ENCODE results near the gene TIAL1. TPM values are rescaled to one million over a fixed set of nuclear protein-coding genes. Genes with fewer than 3 reads are reported as not detected.

TIAL1 gene
- total and polyA plus RNA-seq, 5 donors from 2014 or later: 9.2 to 205 (median 12.4) TPM

GRCh38 chr10:119539359-119539825 is 57.4 kb downstream of the TIAL1 start:
- Histone ChIP-seq H3K36me3 (ENCODE audit: control insufficient read depth, insufficient read depth, low read length) (no peaks in the 10 kb centered on the region), H3K27ac (ENCODE audit: insufficient read depth, low read length, poor library complexity, severe bottlenecking) (peak overlapping the region; percentile 67), H3K4me3 (ENCODE audit: low read depth, low read length) (peak overlapping the region; percentile 65), H3K27me3 (ENCODE audit: control insufficient read depth, insufficient read depth, low read length) (no peaks in the 10 kb centered on the region), H3K4me1 (ENCODE audit: control insufficient read depth, insufficient read depth, low read length, poor library complexity, severe bottlenecking) (peaks cover 69% of the 10 kb centered on the region), H3K9me3 (ENCODE audit: control insufficient read depth in 2 of 2, low read length in 2 of 2) (no peaks in the 10 kb centered on the region)
- ATAC-seq (ENCODE audit: low read depth in 2 of 2): no peak
- no peak for DNase-seq
- Mint-ChIP-seq H3K9me3 (no peaks in the 10 kb centered on the region), H3K36me3 (peaks cover 12% of the 10 kb centered on the region), H3K27me3 (peaks cover 10% of the 10 kb centered on the region), H3K4me3 (peak overlapping the region; percentile 86 to 96 (median 92)), H3K4me1 (peaks cover 32 to 70% (median 51%) of the 10 kb centered on the region in 4 donors), H3K27ac (peak overlapping the region; percentile 95 to 98 (median 97))

- Mint-ChIP-seq H3K9me3 (no peaks in the 10 kb centered on the region), H3K27ac (peak overlapping the region; percentile 95 to 98 (median 97)), H3K27me3 (peaks cover 9% of the 10 kb centered on the region), H3K4me1 (peaks cover 32 to 68% (median 51%) of the 10 kb centered on the region in 4 donors), H3K36me3 (peaks cover 12% of the 10 kb centered on the region), H3K4me3 (peak overlapping the region; percentile 86 to 96 (median 92))
- peak in 2 of 3 donors; percentile 25 to 59 for DNase-seq
- Histone ChIP-seq H3K36me3 (ENCODE audit: control insufficient read depth, insufficient read depth, low read length) (no peaks in the 10 kb centered on the region), H3K27ac (ENCODE audit: insufficient read depth, low read length, poor library complexity, severe bottlenecking) (peak overlapping the region; percentile 67), H3K4me1 (ENCODE audit: control insufficient read depth, insufficient read depth, low read length, poor library complexity, severe bottlenecking) (peaks cover 69% of the 10 kb centered on the region), H3K4me3 (ENCODE audit: low read depth, low read length) (peak overlapping the region; percentile 65), H3K9me3 (ENCODE audit: control insufficient read depth in 2 of 2, low read length in 2 of 2) (no peaks in the 10 kb centered on the region), H3K27me3 (ENCODE audit: control insufficient read depth, insufficient read depth, low read length) (no peaks in the 10 kb centered on the region)
- no peak for ATAC-seq (ENCODE audit: low read depth in 2 of 2)
Measured at GRCh38 chr10:119538632-119539358, 58.0 kb downstream of the TIAL1 start.

GRCh38 chr10:119537953-119538630 is 58.7 kb downstream of the TIAL1 start:
- H3K9me3 Mint-ChIP-seq: no peaks in the 10 kb centered on the region
- peaks cover 4% of the 10 kb centered on the region for H3K27me3 Mint-ChIP-seq
- Histone ChIP-seq H3K4me3 (ENCODE audit: low read depth, low read length) (peak overlapping the region; percentile 65), H3K27me3 (ENCODE audit: control insufficient read depth, insufficient read depth, low read length) (no peaks in the 10 kb centered on the region), H3K9me3 (ENCODE audit: control insufficient read depth in 2 of 2, low read length in 2 of 2) (no peaks in the 10 kb centered on the region), H3K36me3 (ENCODE audit: control insufficient read depth, insufficient read depth, low read length) (no peaks in the 10 kb centered on the region), H3K4me1 (ENCODE audit: control insufficient read depth, insufficient read depth, low read length, poor library complexity, severe bottlenecking) (peaks cover 62% of the 10 kb centered on the region), H3K27ac (ENCODE audit: insufficient read depth, low read length, poor library complexity, severe bottlenecking) (peak overlapping the region; percentile 67)
- ATAC-seq (ENCODE audit: low read depth in 2 of 2): no peak
- DNase-seq: no peak
- peak overlapping the region; percentile 86 to 96 (median 92) for H3K4me3 Mint-ChIP-seq
- peak overlapping the region; percentile 95 to 98 (median 97) for H3K27ac Mint-ChIP-seq
- H3K36me3 Mint-ChIP-seq: peaks cover 12% of the 10 kb centered on the region
- peaks cover 32 to 70% (median 56%) of the 10 kb centered on the region in 4 donors for H3K4me1 Mint-ChIP-seq

- H3K27ac Mint-ChIP-seq: peak overlapping the region; percentile 76 to 95 (median 77)
- H3K9me3 ChIP-seq (ENCODE audit: control insufficient read depth in 2 of 2, low read length in 2 of 2): no peaks in the 10 kb centered on the region
- peaks cover 17% of the 10 kb centered on the region for H3K36me3 Mint-ChIP-seq
Measured at GRCh38 chr10:119536508-119537025, 60.2 kb downstream of the TIAL1 start.

GRCh38 chr10:119535837-119536507 is 60.8 kb downstream of the TIAL1 start:
- no peaks in the 10 kb centered on the region for H3K27me3 ChIP-seq (ENCODE audit: control insufficient read depth, insufficient read depth, low read length)
- ATAC-seq (ENCODE audit: low read depth in 2 of 2) (no peak), DNase-seq (no peak)
- Mint-ChIP-seq H3K36me3 (peaks cover 17% of the 10 kb centered on the region), H3K4me1 (peaks cover 27 to 82% (median 67%) of the 10 kb centered on the region in 4 donors), H3K27me3 (no peaks in the 10 kb centered on the region), H3K9me3 (no peaks in the 10 kb centered on the region), H3K4me3 (peak overlapping the region in 3 of 4 donors; percentile 31 to 76 (median 58)), H3K27ac (peak overlapping the region; percentile 62 to 95 (median 77))
- H3K4me3 ChIP-seq (ENCODE audit: low read depth, low read length): peak overlapping the region; percentile 37
- H3K4me1 ChIP-seq (ENCODE audit: control insufficient read depth, insufficient read depth, low read length, poor library complexity, severe bottlenecking): peaks cover 64% of the 10 kb centered on the region
- H3K9me3 ChIP-seq (ENCODE audit: control insufficient read depth in 2 of 2, low read length in 2 of 2): no peaks in the 10 kb centered on the region
- H3K36me3 ChIP-seq (ENCODE audit: control insufficient read depth, insufficient read depth, low read length): no peaks in the 10 kb centered on the region
- H3K27ac ChIP-seq (ENCODE audit: insufficient read depth, low read length, poor library complexity, severe bottlenecking): peak overlapping the region; percentile 67

More at GRCh38 chr10:119536508-119537025, 60.2 kb downstream of the TIAL1 start:
- Histone ChIP-seq H3K27ac (ENCODE audit: insufficient read depth, low read length, poor library complexity, severe bottlenecking) (peak overlapping the region; percentile 67), H3K36me3 (ENCODE audit: control insufficient read depth, insufficient read depth, low read length) (no peaks in the 10 kb centered on the region), H3K27me3 (ENCODE audit: control insufficient read depth, insufficient read depth, low read length) (no peaks in the 10 kb centered on the region), H3K4me1 (ENCODE audit: control insufficient read depth, insufficient read depth, low read length, poor library complexity, severe bottlenecking) (peaks cover 67% of the 10 kb centered on the region), H3K4me3 (ENCODE audit: low read depth, low read length) (no peak overlapping the region)
- DNase-seq: no peak
- H3K4me3 Mint-ChIP-seq: peak overlapping the region; percentile 5 to 89 (median 78)
- H3K27me3 Mint-ChIP-seq: peaks cover under 1% of the 10 kb centered on the region
- peaks cover 32 to 80% (median 63%) of the 10 kb centered on the region in 4 donors for H3K4me1 Mint-ChIP-seq
- no peaks in the 10 kb centered on the region for H3K9me3 Mint-ChIP-seq
- no peak for ATAC-seq (ENCODE audit: low read depth in 2 of 2)

- DNase-seq: no peak
- no peaks in the 10 kb centered on the region for H3K9me3 ChIP-seq (ENCODE audit: control insufficient read depth in 2 of 2, low read length in 2 of 2)
- H3K27me3 Mint-ChIP-seq: no peaks in the 10 kb centered on the region
- H3K36me3 ChIP-seq (ENCODE audit: control insufficient read depth, insufficient read depth, low read length): no peaks in the 10 kb centered on the region
- H3K4me1 Mint-ChIP-seq: peaks cover 20 to 82% (median 63%) of the 10 kb centered on the region in 4 donors
- peak overlapping the region; percentile 37 for H3K4me3 ChIP-seq (ENCODE audit: low read depth, low read length)
- peak overlapping the region in 2 of 3 donors; percentile 62 to 77 for H3K27ac Mint-ChIP-seq
- no peaks in the 10 kb centered on the region for H3K9me3 Mint-ChIP-seq
- no peak overlapping the region for H3K27ac ChIP-seq (ENCODE audit: insufficient read depth, low read length, poor library complexity, severe bottlenecking)
- H3K27me3 ChIP-seq (ENCODE audit: control insufficient read depth, insufficient read depth, low read length): no peaks in the 10 kb centered on the region
- peaks cover 17% of the 10 kb centered on the region for H3K36me3 Mint-ChIP-seq
- H3K4me3 Mint-ChIP-seq: peak overlapping the region in 3 of 4 donors; percentile 31 to 76 (median 58)
- H3K4me1 ChIP-seq (ENCODE audit: control insufficient read depth, insufficient read depth, low read length, poor library complexity, severe bottlenecking): peaks cover 60% of the 10 kb centered on the region
- ATAC-seq (ENCODE audit: low read depth in 2 of 2): no peak
Measured at GRCh38 chr10:119535305-119535704, 61.5 kb downstream of the TIAL1 start.

- Histone ChIP-seq H3K4me1 (ENCODE audit: control insufficient read depth, insufficient read depth, low read length, poor library complexity, severe bottlenecking) (peaks cover 48% of the 10 kb centered on the region), H3K36me3 (ENCODE audit: control insufficient read depth, insufficient read depth, low read length) (no peaks in the 10 kb centered on the region), H3K27ac (ENCODE audit: insufficient read depth, low read length, poor library complexity, severe bottlenecking) (no peak overlapping the region), H3K27me3 (ENCODE audit: control insufficient read depth, insufficient read depth, low read length) (no peaks in the 10 kb centered on the region), H3K9me3 (ENCODE audit: control insufficient read depth in 2 of 2, low read length in 2 of 2) (no peaks in the 10 kb centered on the region), H3K4me3 (ENCODE audit: low read depth, low read length) (no peak overlapping the region)
- Mint-ChIP-seq H3K27ac (no peak overlapping the region), H3K4me3 (no peak overlapping the region), H3K36me3 (peaks cover 20% of the 10 kb centered on the region), H3K4me1 (peaks cover 18 to 77% (median 55%) of the 10 kb centered on the region in 4 donors), H3K9me3 (no peaks in the 10 kb centered on the region), H3K27me3 (no peaks in the 10 kb centered on the region)
- no peak for DNase-seq
- no peak for ATAC-seq (ENCODE audit: low read depth in 2 of 2)
Measured at GRCh38 chr10:119533473-119533872, 63.3 kb downstream of the TIAL1 start.

Measured in CD4-positive, CD25-positive, alpha-beta regulatory T cell (primary cell).